Astrocyte of the cerebellum (primary cell): Measurements from ENCODE around the gene CPE.

Experiments used
- DNase-seq: peaks from one replicate; pipeline ENCODE4 v3.0.0-alpha.2; 2011; ENCODE audit warnings: low read depth
- H3K4me3 ChIP-seq: 2 replicates; pipeline ENCODE4 v1.5.1; 2011; ENCODE audit warnings: mild to moderate bottlenecking, low read depth, low read length, moderate library complexity
- CTCF ChIP-seq: IDR thresholded peaks from 2 replicates; pipeline ENCODE4 v1.5.1; 2012; ENCODE audit warnings: low read length, low read depth, moderate library complexity, mild to moderate bottlenecking; ENCODE audit errors: missing control alignments
- in situ Hi-C: cut with HindIII; loops from 2 replicates; pipeline ENCODE4 v1.10.0; 2017; ENCODE audit warnings: low sequenced_read_pairs

Gene CPE

GRCh38 chr4:165364452-165365080 lies 14.2 kb upstream of the CPE start:
- in situ Hi-C loops = no loop called here
- no peak for TF ChIP-seq CTCF
- DNase-seq = no peak
- no peak overlapping the region for H3K4me3 ChIP-seq

GRCh38 chr4:165367040-165367439 lies 11.8 kb upstream of the CPE start:
- no peak for TF ChIP-seq CTCF

GRCh38 chr4:165368114-165368513 lies 10.7 kb upstream of the CPE start:
- no peak overlapping the region for H3K4me3 ChIP-seq
- in situ Hi-C loops = no loop called here
- no peak for DNase-seq
- no peak for TF ChIP-seq CTCF

More at GRCh38 chr4:165367040-165367439, 11.8 kb upstream of the CPE start:
- no peak for DNase-seq
- no peak overlapping the region for H3K4me3 ChIP-seq
- in situ Hi-C loops = no loop called here

GRCh38 chr4:165368567-165368966 lies 10.2 kb upstream of the CPE start:
- in situ Hi-C loops = no loop called here
- no peak for DNase-seq
- TF ChIP-seq CTCF = no peak
- no peak overlapping the region for H3K4me3 ChIP-seq

GRCh38 chr4:165369522-165369921 lies 9.3 kb upstream of the CPE start:
- TF ChIP-seq CTCF = no peak
- DNase-seq = no peak
- no peak overlapping the region for H3K4me3 ChIP-seq
- in situ Hi-C loops = no loop called here

GRCh38 chr4:165370530-165370929 lies 8.3 kb upstream of the CPE start:
- DNase-seq = no peak
- H3K4me3 ChIP-seq = no peak overlapping the region
- TF ChIP-seq CTCF = no peak
- in situ Hi-C loops = no loop called here
